SIG-M5 treated with dmso at 0.1 percent for 504 hours (cell line): Measurements from ENCODE around the gene PDE6A.
"Not testable (repeated sequence)": the region's sequence is repeated elsewhere in the genome, so short reads cannot be mapped to it uniquely, and the experiment has no call there.

Experiments used
- DNase-seq: peaks from one replicate; lab custom pipeline; 2025; ENCODE audit not compliant: unreplicated experiment; lab: John Stamatoyannopoulos, UW

PDE6A gene

GRCh38 chr5:149953436-149954121, 9.0 kb upstream of the PDE6A start:
- DNase-seq: no peak

DNA sequence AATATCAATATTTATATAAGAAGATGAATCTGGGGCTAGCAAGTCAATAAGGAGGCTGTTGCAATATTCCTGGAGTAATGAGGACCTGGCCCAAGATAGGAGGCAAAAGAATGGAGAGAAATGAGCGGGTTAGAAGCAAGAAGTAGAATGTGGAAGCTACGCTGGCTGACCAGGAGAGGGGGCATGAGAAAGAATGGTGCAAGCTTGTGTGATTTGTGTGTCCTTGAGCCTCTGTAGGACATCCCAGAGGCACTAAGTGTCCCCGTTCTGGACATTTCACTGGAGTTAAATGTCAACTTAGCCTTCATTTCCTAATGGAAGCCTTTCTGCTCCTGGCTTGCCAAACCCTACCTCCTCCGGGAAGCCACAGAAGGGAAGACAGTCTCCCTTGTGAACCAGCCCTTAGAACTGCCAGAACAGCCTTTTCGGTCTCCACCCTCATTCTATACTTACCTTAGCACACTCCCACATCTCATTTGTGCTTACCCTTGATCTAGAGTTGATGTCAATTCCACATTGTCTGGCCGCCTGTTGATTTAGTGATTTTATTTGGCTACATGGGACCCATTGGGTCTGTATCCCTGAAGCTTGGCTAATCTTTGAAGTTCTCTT, 6.7 kb upstream of the PDE6A start:
- no peak for DNase-seq

- DNase-seq: peak; percentile 24
Observed at GRCh38 chr5:149948993-149949392, 4.4 kb upstream of the PDE6A start.

GRCh38 chr5:149946118-149946517, 1.5 kb upstream of the PDE6A start:
- no peak for DNase-seq

DNA sequence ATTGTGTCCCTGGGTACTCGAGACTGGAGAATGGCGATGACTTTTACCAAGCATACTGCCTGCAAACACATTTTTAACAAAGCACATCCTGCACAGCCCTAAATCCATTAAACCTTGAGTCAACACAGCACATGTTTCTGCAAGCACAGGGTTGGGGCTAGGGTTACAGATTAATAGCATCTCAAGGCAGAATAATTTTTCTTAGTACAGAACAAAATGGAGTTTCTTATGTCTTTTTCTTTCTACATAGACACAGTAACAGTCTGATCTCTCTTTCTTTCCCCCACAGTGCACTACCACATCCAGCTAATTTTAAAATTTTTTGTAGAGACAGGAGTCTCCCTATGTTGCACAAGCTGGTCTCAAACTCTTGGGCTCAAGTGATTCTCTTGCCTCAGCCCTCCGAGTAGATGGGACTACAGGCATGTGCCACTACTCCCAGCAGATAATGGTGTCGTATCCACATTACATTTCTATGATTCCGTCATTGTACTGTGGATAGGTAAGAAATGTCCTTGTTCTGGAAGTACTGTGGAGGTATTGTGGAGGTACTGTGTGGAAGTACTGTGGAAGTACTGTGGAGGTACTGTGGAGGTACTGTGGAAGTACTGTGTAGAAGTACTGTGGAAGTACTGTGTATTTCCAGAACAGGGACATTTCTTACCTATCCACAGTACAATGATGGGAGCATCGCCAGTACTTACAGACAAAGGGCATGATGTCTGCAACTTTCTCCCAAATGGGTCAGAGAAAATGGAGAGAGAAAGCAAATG, 1.2 kb downstream of the PDE6A start:
- DNase-seq: not testable (repeated sequence)

DNA sequence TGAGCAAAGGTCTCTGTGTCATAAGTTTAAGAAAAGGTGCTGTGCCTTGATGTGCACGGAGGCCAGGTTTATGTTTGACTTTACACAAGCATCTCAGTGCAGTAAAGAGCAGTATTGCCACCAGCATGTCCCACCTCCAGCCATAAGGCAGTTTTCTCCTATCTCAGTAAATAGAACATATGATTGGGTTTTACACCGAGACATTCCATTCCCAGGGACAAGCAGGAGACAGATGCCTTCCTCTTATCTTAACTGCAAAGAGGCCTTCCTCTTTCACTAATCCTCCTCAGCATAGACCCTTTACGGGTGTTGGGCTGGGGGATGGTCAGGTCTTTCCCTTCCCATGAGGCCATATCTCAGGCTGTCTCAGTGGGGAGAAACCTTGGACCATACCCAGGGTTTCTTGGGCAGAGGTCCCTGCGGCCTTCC, 1.8 kb downstream of the PDE6A start:
- not testable (repeated sequence) for DNase-seq

DNA sequence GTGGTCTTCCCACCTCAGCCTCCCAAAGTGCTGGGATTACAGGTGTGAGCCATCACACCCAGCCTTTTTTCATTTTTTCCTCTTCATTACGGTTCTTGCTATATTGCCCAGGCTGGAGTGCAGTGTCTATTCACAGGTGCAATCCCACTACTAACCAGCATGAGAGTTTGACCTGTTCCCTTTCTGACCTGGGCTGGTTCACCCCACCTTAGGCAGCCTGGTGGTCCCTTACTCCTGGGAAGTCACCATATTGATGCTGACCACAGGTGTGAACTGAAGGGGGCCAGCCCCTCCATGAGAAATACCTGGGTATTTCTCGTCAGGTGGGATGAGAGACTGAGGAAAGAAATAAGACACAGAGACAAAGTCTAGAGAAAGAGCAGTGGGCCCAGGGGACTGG, 2.4 kb downstream of the PDE6A start:
- DNase-seq: no peak

- DNase-seq: no peak
Observed at GRCh38 chr5:149941795-149942194, 2.8 kb downstream of the PDE6A start.

DNA sequence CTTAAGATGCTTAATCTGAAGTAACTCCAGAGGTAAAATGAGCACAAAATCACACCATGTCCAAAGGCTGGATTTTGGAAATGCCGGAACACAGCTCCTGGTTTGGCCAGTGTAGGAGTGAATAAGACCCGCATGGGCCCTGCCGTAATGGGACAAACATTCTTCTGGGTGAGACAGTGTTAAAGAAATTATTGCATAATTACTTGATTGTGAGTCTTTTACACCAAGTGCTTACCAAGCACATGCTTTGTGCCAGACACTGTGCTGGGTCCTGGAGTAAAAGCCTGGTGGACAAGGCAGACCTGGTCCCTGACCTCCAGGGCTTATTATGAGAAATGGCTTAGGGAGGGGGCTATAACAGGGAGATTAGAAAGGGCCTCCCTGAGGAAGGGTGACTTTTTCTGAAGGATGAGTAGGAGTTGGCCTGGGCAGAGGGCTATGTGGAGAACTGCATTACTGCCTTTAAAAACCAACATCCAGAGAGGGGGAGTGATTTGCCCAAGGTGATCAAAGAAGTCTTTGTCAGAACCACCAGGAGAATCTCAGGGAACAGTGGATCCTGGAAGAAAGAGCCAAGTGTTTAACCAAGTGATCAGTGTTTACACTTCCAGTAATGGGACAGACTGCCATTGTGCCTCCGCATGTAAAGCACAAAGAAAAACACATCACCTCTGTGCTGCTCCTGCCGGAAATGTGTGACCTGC, 3.5 kb downstream of the PDE6A start:
- DNase-seq: no peak

DNA sequence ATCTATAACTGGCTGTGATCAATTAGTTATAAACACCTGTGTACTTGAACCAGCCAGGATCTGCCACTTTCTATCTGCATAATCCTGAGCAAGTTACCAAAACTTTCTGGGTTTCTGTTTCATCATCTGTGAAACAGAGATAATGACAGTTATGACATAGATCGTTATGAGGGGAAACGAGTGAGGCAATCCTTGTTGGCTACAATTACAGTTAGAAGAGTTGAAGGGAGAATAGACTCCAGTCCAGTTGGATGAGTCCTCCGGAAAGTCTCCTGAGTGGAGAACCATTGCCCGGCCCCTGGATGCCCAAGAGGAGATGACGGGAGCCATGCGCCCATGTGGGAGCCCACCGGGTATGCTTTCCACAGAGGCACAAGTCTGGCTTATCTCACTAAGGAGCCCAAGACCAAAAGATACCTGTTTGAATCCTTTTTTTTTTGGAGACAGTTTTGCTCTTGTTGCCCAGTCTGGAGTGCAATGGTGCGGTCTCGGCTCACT, 4.5 kb downstream of the PDE6A start:
- DNase-seq: peak; percentile 98

- peak; percentile 33 for DNase-seq
Observed at GRCh38 chr5:149939546-149939945, 5.0 kb downstream of the PDE6A start.

GRCh38 chr5:149938791-149939358, 5.7 kb downstream of the PDE6A start:
- DNase-seq: peak; percentile 80

- no peak for DNase-seq
Observed at GRCh38 chr5:149938279-149938678, 6.3 kb downstream of the PDE6A start.

- no peak for DNase-seq
Observed at GRCh38 chr5:149937610-149938009, 7.0 kb downstream of the PDE6A start.

DNA sequence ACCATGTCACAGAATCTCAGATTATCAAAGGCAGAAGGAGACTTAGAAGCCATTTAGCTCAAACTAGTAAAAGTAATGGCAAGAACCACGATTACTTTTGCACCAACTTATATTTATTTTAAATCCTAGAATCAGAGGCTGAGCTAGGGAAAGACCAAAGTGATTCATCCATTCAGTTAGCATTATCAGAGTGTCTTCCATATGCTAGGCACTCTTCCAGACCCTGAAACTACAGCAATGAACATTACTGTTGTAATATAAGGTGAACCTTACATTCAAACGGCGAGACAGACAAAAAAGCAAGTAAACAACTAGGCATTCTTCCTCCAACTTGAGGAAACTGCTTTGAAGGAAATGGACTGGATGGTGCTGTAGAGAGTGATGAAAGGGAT, 7.9 kb downstream of the PDE6A start:
- DNase-seq: no peak

- DNase-seq: no peak
Observed at GRCh38 chr5:149936044-149936699, 8.4 kb downstream of the PDE6A start.

DNA sequence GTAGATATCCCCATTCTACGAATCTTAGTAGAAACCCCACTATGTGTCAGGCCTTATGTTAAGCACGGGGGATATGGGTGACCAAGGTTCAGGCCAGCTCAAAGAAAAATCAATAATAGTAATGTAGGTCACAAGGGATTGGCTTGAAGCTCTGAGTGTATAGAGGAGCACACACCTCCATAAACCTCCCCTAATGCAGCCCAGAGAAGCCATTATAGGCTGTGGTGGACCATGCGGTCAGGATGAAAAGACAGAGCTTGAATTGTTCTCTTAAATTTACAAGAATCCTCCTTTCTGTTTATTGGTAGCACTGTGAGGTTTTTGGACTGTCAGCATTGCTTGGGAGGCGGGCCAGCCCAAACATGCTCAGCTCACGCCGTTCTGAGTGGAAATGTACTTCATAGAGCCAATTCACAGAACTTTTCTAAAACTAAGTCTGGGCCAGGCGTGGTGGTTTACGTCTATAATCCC, 9.1 kb downstream of the PDE6A start:
- no peak for DNase-seq

GRCh38 chr5:149932445-149933350, 11.9 kb downstream of the PDE6A start:
- no peak for DNase-seq

DNA sequence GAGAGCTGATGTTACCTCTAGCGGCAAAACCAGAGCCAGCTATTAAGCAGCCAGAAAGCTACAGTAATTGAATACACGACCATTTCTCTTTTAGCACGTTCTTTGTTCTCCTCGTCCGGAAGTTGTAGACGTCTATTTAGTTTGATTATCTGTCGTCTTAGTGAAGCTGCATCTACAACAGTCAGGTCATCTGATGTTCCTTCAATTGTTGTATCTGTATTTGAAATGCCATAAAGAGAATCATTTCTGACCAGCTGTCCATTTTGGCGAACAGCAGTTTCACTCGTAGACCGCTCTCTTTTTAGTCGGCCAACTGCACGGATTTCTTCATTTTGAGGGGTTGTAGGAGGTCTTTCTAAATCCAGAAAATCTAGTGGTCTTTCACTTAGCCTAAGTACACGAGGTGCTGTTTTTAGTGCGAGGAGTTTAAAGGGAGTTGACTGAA, 12.6 kb downstream of the PDE6A start:
- DNase-seq: no peak
